Testis (tissue), 2 donors: Measurements from ENCODE around the gene NEURL2.

Experiments used
- CTCF ChIP-seq, 3 experiments: fragments of 450-650 bp in 2 of 3; fragments of 200-600 bp in 1 of 3; sonication (generic) in 1 of 3; IDR thresholded peaks; one replicate each; pipeline ENCODE4 v1.5.1; 2016 to 2019; ENCODE audit warnings: antibody characterized with exemption in 3 of 3, mild to moderate bottlenecking in 2 of 3, moderate library complexity in 1 of 3
- POLR2A ChIP-seq: fragments of 450-650 bp; IDR thresholded peaks from one replicate; pipeline ENCODE4 v1.6.1; 2017; ENCODE audit warnings: antibody characterized with exemption, mild to moderate bottlenecking, moderate library complexity

- TF ChIP-seq CTCF (IDR thresholded peaks at IDR 0.05) (peak in 1 of 3 experiments; percentile 33), POLR2A (peak; percentile 88)
These were observed 43.8 kb upstream of the NEURL2 start, which contains the start of gene PCIF1 for GRCh38 chr20:45934586-45935415.
